H1 (cell line): ENCODE results near the gene SLC39A10. TPM values are rescaled to one million over a fixed set of nuclear protein-coding genes. Genes with fewer than 3 reads are reported as not detected.

Experiments used
- ASH2L ChIP-seq: fragments of 200-600, 300-600 bp; sonication (generic); IDR thresholded peaks from one replicate; pipeline ENCODE4 v1.7.1; 2017; ENCODE audit warnings: low read length
- ATF2 ChIP-seq: IDR thresholded peaks from 2 replicates; pipeline ENCODE4 v1.6.1; 2012; ENCODE audit warnings: low read length, inconsistent platforms
- CHD1 ChIP-seq: IDR thresholded peaks from 2 replicates; pipeline ENCODE4 v1.6.1; 2012; ENCODE audit warnings: low read depth, low read length, improper control_type of control experiment
- CREB1 ChIP-seq: IDR thresholded peaks from 2 replicates; pipeline ENCODE4 v1.6.1; 2012; ENCODE audit warnings: inconsistent platforms
- CTBP2 ChIP-seq: IDR thresholded peaks from 2 replicates; pipeline ENCODE4 v1.7.0; 2011; ENCODE audit warnings: borderline replicate concordance, mild to moderate bottlenecking, moderate library complexity, mixed read lengths, low read length; ENCODE audit not compliant: insufficient read depth, insufficient read length
- CTCF ChIP-seq, 3 experiments: IDR thresholded peaks; 1 replicate in 2 of 3; 2 replicates in 1 of 3; pipeline versions ENCODE4 v1.5.1 to v1.6.1; 2011; ENCODE audit warnings: low read length in 3 of 3, mild to moderate bottlenecking in 3 of 3, inconsistent platforms in 2 of 3, low read depth in 1 of 3, moderate library complexity in 1 of 3; ENCODE audit not compliant: insufficient read depth in 1 of 3; ENCODE audit errors: control extremely low read depth in 1 of 3
- EGR1 ChIP-seq: IDR thresholded peaks from 2 replicates; pipeline ENCODE4 v1.6.1; 2011; ENCODE audit warnings: low read depth, low read length, borderline replicate concordance
- FOSL1 ChIP-seq: IDR thresholded peaks from 2 replicates; pipeline ENCODE4 v1.6.1; 2011; ENCODE audit warnings: mild to moderate bottlenecking, low read depth, low read length, moderate library complexity; ENCODE audit not compliant: insufficient read depth
- HDAC2 ChIP-seq, 2 experiments: fragments of 300-600 bp in 1 of 2; sonication (generic) in 1 of 2; IDR thresholded peaks; 2 replicates each; pipeline ENCODE4 v1.6.1; 2011 to 2012; ENCODE audit warnings: low read depth in 2 of 2, low read length in 2 of 2, mild to moderate bottlenecking in 2 of 2, moderate library complexity in 2 of 2, borderline replicate concordance in 1 of 2, inconsistent platforms in 1 of 2
- KDM4A ChIP-seq: IDR thresholded peaks from one replicate; pipeline ENCODE4 v1.7.1; 2012; ENCODE audit warnings: low read depth, mild to moderate bottlenecking, moderate library complexity, low read length, inconsistent platforms; ENCODE audit not compliant: severe bottlenecking
- KDM5A ChIP-seq: fragments of 200-600 bp; IDR thresholded peaks from 2 replicates; pipeline ENCODE4 v1.7.1; 2012; ENCODE audit warnings: mild to moderate bottlenecking, low read length, inconsistent platforms, mixed read lengths
- NRF1 ChIP-seq: IDR thresholded peaks from 2 replicates; pipeline ENCODE4 v1.6.1; 2011; ENCODE audit warnings: mild to moderate bottlenecking, low read depth, low read length, improper control_type of control experiment
- POLR2A ChIP-seq, 2 experiments: IDR thresholded peaks; 1 replicate in 1 of 2; 2 replicates in 1 of 2; pipeline ENCODE4 v1.6.1; 2011; ENCODE audit warnings: low read depth in 2 of 2, low read length in 2 of 2, mild to moderate bottlenecking in 2 of 2; ENCODE audit errors: control extremely low read depth in 1 of 2
- RNF2 ChIP-seq: fragments of 200-900, 300-1000 bp; sonication (generic); IDR thresholded peaks from 2 replicates; pipeline ENCODE4 v1.7.1; 2016; ENCODE audit warnings: borderline replicate concordance, low read depth, mild to moderate bottlenecking, antibody characterized with exemption, low read length; ENCODE audit not compliant: poor library complexity, severe bottlenecking; ENCODE audit errors: missing control alignments
- SP4 ChIP-seq: IDR thresholded peaks from 2 replicates; pipeline ENCODE4 v1.6.1; 2012; ENCODE audit warnings: low read length, inconsistent platforms
- SUZ12 ChIP-seq: fragments of 200-600 bp; sonication (generic); IDR thresholded peaks from 2 replicates; pipeline ENCODE4 v1.6.1; 2012; ENCODE audit warnings: mild to moderate bottlenecking, inconsistent platforms, low read length, moderate library complexity, mixed read lengths
- TAF7 ChIP-seq: optimal IDR thresholded peaks from 2 replicates; pipeline ENCODE3; 2011; ENCODE audit warnings: low read depth, mild to moderate bottlenecking, inconsistent platforms, low read length, moderate library complexity, borderline replicate concordance
- TBP ChIP-seq: IDR thresholded peaks from 2 replicates; pipeline ENCODE4 v1.6.1; 2011; ENCODE audit warnings: low read depth, low read length, improper control_type of control experiment
- TEAD4 ChIP-seq: IDR thresholded peaks from 2 replicates; pipeline ENCODE4 v1.6.1; 2012; ENCODE audit warnings: low read depth, low read length, inconsistent platforms, mixed read lengths
- polyA plus RNA-seq, 7 experiments: library from polyadenylated mRNA; depleted of rRNA in 3 of 7; stranded (reverse) in 5 of 7; unstranded in 2 of 7; fragments of >200 nt in 5 of 7; fragments of 200-250 nt in 2 of 7; gene quantifications; 1 replicate in 5 of 7; 2 replicates in 1 of 7; 4 replicates in 1 of 7; pipeline versions ENCODE4 v1.2.1 to v1.2.3, GENCODE V29; 2011 to 2013; ENCODE audit warnings: missing spikeins in 2 of 7, mixed read lengths in 2 of 7
- total RNA-seq: library from RNA; stranded (reverse); fragmentation: NEBNext Ultra II Directional; extraction: Animal tissue kit (Norgen Biotek cat#: 25700); gene quantifications from 2 replicates; pipeline ENCODE4 v1.2.1, GENCODE V29; 2021

The SLC39A10 gene
- total and polyA plus RNA-seq, 2 of the 8 experiments (the other 6 are each of a cell fraction or from before 2014, with no cell fraction given): 68.1 to 234 TPM

GRCh38 chr2:195656859-195657633, at the start of gene SLC39A10 (continued):
- peak; percentile 74 for TF ChIP-seq TAF7
- 0 out of 2 replicates have a peak, but pooled peaks have one; percentile 1 for TF ChIP-seq TEAD4
- TF ChIP-seq TBP: peak; percentile 96
- TF ChIP-seq CTCF (IDR thresholded peaks at IDR 0.05; ENCODE audit: control extremely low read depth in 1 of 3, insufficient read depth in 1 of 3, low read depth in 1 of 3, low read length in 3 of 3): no peak
- no peak for TF ChIP-seq KDM5A
- TF ChIP-seq ATF2: peak; percentile 61; the same call in 1 of the 2 replicates
- no peak for TF ChIP-seq CTBP2
- TF ChIP-seq SUZ12: no peak
- TF ChIP-seq SP4: peak; percentile 98
- peak; percentile 89 for TF ChIP-seq ASH2L
- TF ChIP-seq POLR2A (IDR thresholded peaks at IDR 0.05; ENCODE audit: control extremely low read depth in 1 of 2, low read depth in 2 of 2, low read length in 2 of 2): peak; percentile 63 to 87
- TF ChIP-seq EGR1: no peak
- 0 out of 2 replicates have a peak, but pooled peaks have one; percentile 17 for TF ChIP-seq CREB1
- peak; percentile 76 for TF ChIP-seq NRF1
- no peak for TF ChIP-seq RNF2
- no peak for TF ChIP-seq HDAC2 (IDR thresholded peaks at IDR 0.05; ENCODE audit: borderline replicate concordance in 1 of 2, low read depth in 2 of 2, low read length in 2 of 2)
- TF ChIP-seq FOSL1: peak; percentile 95
- TF ChIP-seq CHD1: no peak
- no peak for TF ChIP-seq KDM4A
